Hematopoietic multipotent progenitor cell treated with erythropoietin and hydrocortisone succinate and interleukin-3 and kit ligand, for 15 days (in vitro differentiated cells): ENCODE measurements around the gene RAB8B.

Source experiments
- DNase-seq: peaks from one replicate; pipeline ENCODE4 v3.0.0-alpha.2; 2015; ENCODE audit warnings: low spot score

The RAB8B gene

DNA sequence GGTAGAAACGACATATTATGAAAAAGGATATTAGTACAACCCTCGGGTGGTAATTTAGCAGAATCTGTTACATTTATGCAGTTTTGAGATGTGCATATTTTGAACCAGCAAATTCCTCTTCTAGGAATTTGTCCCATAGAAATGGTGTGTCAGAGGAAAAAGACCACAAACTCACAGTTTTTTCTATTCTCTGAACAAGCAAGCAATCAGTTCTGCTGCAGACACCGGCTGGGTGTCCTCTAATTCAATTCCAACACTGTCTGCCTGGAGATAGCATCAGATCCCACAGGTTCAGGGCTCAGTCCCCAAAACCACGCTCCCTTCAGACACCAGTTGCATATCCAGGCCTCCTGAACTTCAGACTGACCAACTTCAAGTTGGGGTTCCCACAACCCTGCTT is 124.4 kb downstream of the RAB8B start:
- DNase-seq = no peak

- no peak for DNase-seq
Observed at GRCh38 chr15:63314409-63314808, 125.0 kb downstream of the RAB8B start.
